GM12892 (cell line): ENCODE data around the gene LMBR1.

ENCODE experiments used
- POLR2A ChIP-seq: IDR thresholded peaks from 2 replicates; pipeline ENCODE4 v1.6.1; 2011; ENCODE audit warnings: low read depth, low read length, control low read depth
- POLR2AphosphoS5 ChIP-seq: IDR thresholded peaks from 2 replicates; pipeline ENCODE4 v1.6.1; 2011; ENCODE audit warnings: low read depth, low read length, control low read depth
- TAF1 ChIP-seq: IDR thresholded peaks from 2 replicates; pipeline ENCODE4 v1.6.1; 2011; ENCODE audit warnings: low read depth, mild to moderate bottlenecking, control low read depth, low read length, borderline replicate concordance

GRCh38 chr7:156816943-156817572, 75.9 kb downstream of the LMBR1 start:
- TF ChIP-seq TAF1, result no peak
- no peak for TF ChIP-seq POLR2A
- no peak for TF ChIP-seq POLR2AphosphoS5
